DND-41 (cell line): ENCODE data around the gene ZDHHC14.

Source experiments
- ATAC-seq: fragments of 200-7000 bp; cut with Tn5 transposase; 3 replicates; pipeline ENCODE4 v1.9.1; 2021; ENCODE audit warnings: low read depth; ENCODE audit not compliant: insufficient read depth
- DNase-seq: peaks from one replicate; pipeline ENCODE4 v3.0.0-alpha.2; 2020
- H2AFZ ChIP-seq: 2 replicates; pipeline ENCODE4 v1.6.0; 2012; ENCODE audit warnings: low read depth, low read length
- H3K27ac ChIP-seq: 2 replicates; pipeline ENCODE4 v1.5.1; 2012; ENCODE audit warnings: low read length, inconsistent platforms
- H3K27me3 ChIP-seq: fragments of 200-600 bp; sonication (generic); 2 replicates; pipeline ENCODE4 v1.6.0; 2012; ENCODE audit warnings: low read length, mild to moderate bottlenecking, inconsistent platforms; ENCODE audit not compliant: insufficient read depth, poor library complexity
- H3K36me3 ChIP-seq: 2 replicates; pipeline ENCODE4 v1.5.1; 2012; ENCODE audit warnings: low read length, inconsistent platforms; ENCODE audit not compliant: insufficient read depth
- H3K4me1 ChIP-seq: 2 replicates; pipeline ENCODE4 v1.5.1; 2012; ENCODE audit warnings: mild to moderate bottlenecking, low read length; ENCODE audit not compliant: insufficient read depth
- H3K4me2 ChIP-seq: 2 replicates; pipeline ENCODE4 v1.6.0; 2012; ENCODE audit warnings: mild to moderate bottlenecking, moderate library complexity, low read length, inconsistent platforms; ENCODE audit not compliant: insufficient read depth
- H3K4me3 ChIP-seq, 2 experiments: fragments of 200-600 bp in 1 of 2; shearing (Covaris generic) in 1 of 2; 2 replicates each; pipeline ENCODE4 v1.5.1; 2012 to 2016; ENCODE audit warnings: inconsistent platforms in 2 of 2, low read length in 2 of 2, mild to moderate bottlenecking in 2 of 2, low read depth in 1 of 2, moderate library complexity in 1 of 2
- H3K79me2 ChIP-seq: 2 replicates; pipeline ENCODE4 v1.6.0; 2012; ENCODE audit warnings: low read length, inconsistent platforms; ENCODE audit not compliant: insufficient read depth
- H3K9ac ChIP-seq: 2 replicates; pipeline ENCODE4 v1.6.0; 2012; ENCODE audit warnings: low read depth, mild to moderate bottlenecking, inconsistent platforms, low read length, moderate library complexity
- H3K9me3 ChIP-seq: 2 replicates; pipeline ENCODE4 v1.5.1; 2012; ENCODE audit warnings: low read length, moderate library complexity, mild to moderate bottlenecking, inconsistent platforms; ENCODE audit not compliant: insufficient read depth, severe bottlenecking
- H4K20me1 ChIP-seq: 2 replicates; pipeline ENCODE4 v1.6.0; 2012; ENCODE audit warnings: low read length; ENCODE audit not compliant: insufficient read depth
- CTCF ChIP-seq: IDR thresholded peaks from 2 replicates; pipeline ENCODE4 v1.5.1; 2012; ENCODE audit warnings: borderline replicate concordance, low read length, moderate library complexity, mild to moderate bottlenecking; ENCODE audit not compliant: poor library complexity, severe bottlenecking; ENCODE audit errors: extremely low read depth
- EZH2 ChIP-seq: IDR thresholded peaks from 3 replicates; pipeline ENCODE4 v1.6.1; 2012; ENCODE audit warnings: borderline replicate concordance, low read depth, mild to moderate bottlenecking, moderate library complexity, low read length, inconsistent platforms; ENCODE audit not compliant: severe bottlenecking

The ZDHHC14 gene

GRCh38 chr6:157385482-157385881, 4.5 kb downstream of the ZDHHC14 start:
- H3K27me3 ChIP-seq, result peaks cover 4% of the 10 kb centered on the region
- peak; percentile 28; the same call in 1 of the 3 replicates for ATAC-seq

GRCh38 chr6:157386023-157386422, 5.0 kb downstream of the ZDHHC14 start:
- H3K9me3 ChIP-seq, result peaks cover 5% of the 10 kb centered on the region
- ATAC-seq (no peak), DNase-seq (no peak)
- H3K36me3 ChIP-seq, result no peaks in the 10 kb centered on the region
- peaks cover 4% of the 10 kb centered on the region for H3K27me3 ChIP-seq
- no peak overlapping the region for H3K4me3 ChIP-seq
- H4K20me1 ChIP-seq, result no peaks in the 10 kb centered on the region
- no peak overlapping the region for H3K4me2 ChIP-seq
- H3K4me1 ChIP-seq, result no peaks in the 10 kb centered on the region
- H3K79me2 ChIP-seq, result no peaks in the 10 kb centered on the region
- no peak for TF ChIP-seq EZH2
- TF ChIP-seq CTCF, result no peak
- H2AFZ ChIP-seq, result no peak overlapping the region
- H3K9ac ChIP-seq, result no peak overlapping the region
- H3K27ac ChIP-seq, result no peak overlapping the region

More at GRCh38 chr6:157385482-157385881, 4.5 kb downstream of the ZDHHC14 start:
- Histone ChIP-seq H4K20me1 (no peaks in the 10 kb centered on the region), H3K4me2 (no peak overlapping the region), H3K79me2 (no peaks in the 10 kb centered on the region), H3K4me3 (no peak overlapping the region), H3K9me3 (no peaks in the 10 kb centered on the region), H3K4me1 (no peaks in the 10 kb centered on the region), H3K27ac (no peak overlapping the region), H2AFZ (no peak overlapping the region), H3K9ac (no peak overlapping the region), H3K36me3 (no peaks in the 10 kb centered on the region; the same call in 1 of the 2 replicates)
- TF ChIP-seq CTCF, result no peak
- TF ChIP-seq EZH2, result no peak
- DNase-seq, result no peak

GRCh38 chr6:157386454-157386853, 5.5 kb downstream of the ZDHHC14 start:
- Histone ChIP-seq H3K27ac (no peak overlapping the region), H3K4me2 (no peak overlapping the region), H4K20me1 (no peaks in the 10 kb centered on the region), H3K79me2 (no peaks in the 10 kb centered on the region), H3K27me3 (peaks cover 4% of the 10 kb centered on the region), H3K9ac (no peak overlapping the region), H3K4me3 (no peak overlapping the region), H3K4me1 (no peaks in the 10 kb centered on the region), H3K36me3 (no peaks in the 10 kb centered on the region), H3K9me3 (peaks cover 9% of the 10 kb centered on the region), H2AFZ (no peak overlapping the region)
- DNase-seq, result no peak
- TF ChIP-seq CTCF (no peak), EZH2 (no peak)
- no peak for ATAC-seq

- DNase-seq, result no peak
- ATAC-seq, result no peak
- Histone ChIP-seq H3K4me2 (no peak overlapping the region), H4K20me1 (no peaks in the 10 kb centered on the region), H2AFZ (no peak overlapping the region), H3K9ac (no peak overlapping the region), H3K27ac (no peak overlapping the region), H3K4me1 (no peaks in the 10 kb centered on the region), H3K79me2 (no peaks in the 10 kb centered on the region), H3K9me3 (peaks cover 12% of the 10 kb centered on the region), H3K27me3 (peaks cover 4% of the 10 kb centered on the region), H3K36me3 (no peaks in the 10 kb centered on the region), H3K4me3 (no peak overlapping the region)
- TF ChIP-seq CTCF (no peak), EZH2 (no peak)
Measured at GRCh38 chr6:157388924-157389323, 7.9 kb downstream of the ZDHHC14 start.
